Measurements from ENCODE around the gene ZNF385C. TPM values are rescaled to one million over a fixed set of nuclear protein-coding genes. Genes with fewer than 3 reads are reported as not detected.

ZNF385C gene
- total RNA-seq, 1 experiment from 2014 or later: 1.1 TPM

DNA sequence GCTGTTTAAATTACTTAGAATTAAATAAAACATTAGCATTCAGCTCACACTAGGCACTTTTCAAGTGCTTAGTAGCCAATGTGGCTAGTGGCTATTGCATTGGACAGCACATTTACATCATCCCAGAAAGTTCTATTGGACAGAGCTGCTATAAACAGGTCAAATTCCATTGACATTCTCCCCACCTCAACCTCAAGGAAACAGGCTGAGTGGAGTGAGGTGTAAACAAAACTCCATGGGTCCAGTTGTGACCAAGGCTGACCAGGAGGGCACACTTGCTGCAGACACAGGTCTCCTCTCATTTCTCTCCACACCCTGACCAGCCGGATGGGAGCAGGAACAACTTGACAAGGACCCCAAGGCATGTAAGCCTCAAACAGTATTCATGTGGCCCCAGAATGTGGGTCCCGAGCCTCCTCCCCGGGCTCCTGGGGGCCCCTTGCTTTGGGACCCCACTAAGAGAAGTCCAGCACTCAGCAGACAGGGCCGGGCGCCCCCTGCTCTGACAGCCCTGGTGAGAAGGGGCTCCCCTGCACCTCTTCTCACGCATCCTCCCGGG lies 48.4 kb downstream of the ZNF385C start:
- Histone ChIP-seq H3K4me2 (ENCODE audit: low read length) (peak overlapping the region; percentile 94), H3K9me3 (ENCODE audit: control insufficient read depth in 1 of 2, insufficient read depth in 1 of 2, low read depth in 1 of 2, low read length in 2 of 2) (no peaks in the 10 kb centered on the region), H2AFZ (ENCODE audit: low read depth, low read length, poor library complexity, severe bottlenecking) (peak overlapping the region; percentile 82), H3K9ac (ENCODE audit: low read length) (peak overlapping the region; percentile 65), H3K4me1 (ENCODE audit: control insufficient read depth in 1 of 2, insufficient read depth in 2 of 2, low read length in 2 of 2) (peaks cover 8 to 24% of the 10 kb centered on the region in 2 experiments; a peak in 3 of 4 replicates), H3K4me3 (replicated peaks in 1 of 2; ENCODE audit: low read depth in 1 of 2, low read length in 2 of 2) (peak overlapping the region; percentile 63 to 76), H3K36me3 (ENCODE audit: control insufficient read depth in 1 of 2, insufficient read depth in 2 of 2, low read length in 2 of 2) (no peaks in the 10 kb centered on the region), H3K27me3 (ENCODE audit: insufficient read depth, low read length) (peaks cover 11% of the 10 kb centered on the region; the same call in 1 of the 2 replicates), H3K27ac (ENCODE audit: low read depth, low read length) (peak overlapping the region; percentile 39; the same call in 1 of the 2 replicates), H3K79me2 (ENCODE audit: insufficient read depth, low read length) (no peaks in the 10 kb centered on the region), H3K9me2 (ENCODE audit: insufficient read depth) (no peaks in the 10 kb centered on the region), H4K20me1 (ENCODE audit: insufficient read depth) (no peaks in the 10 kb centered on the region)
- ATAC-seq (peak; percentile 49), DNase-seq (ENCODE audit: low read depth, low spot score) (no peak)
- RAD21 ChIA-PET (ENCODE audit: low non-redundant PET in 1 of 2, low total read pairs in 2 of 2, uncharacterized antibody in 2 of 2, unreplicated experiment in 2 of 2): no interaction called here
- no TSS peak for BruUV-seq (replicated peaks)
- intact Hi-C loops (cut with micrococcal nuclease): no loop called here
- POLR2A ChIA-PET: interaction anchor here (1.0 kb wide), 1 partner anchor 84 kb away, joined by 3 read pairs; no protein-coding TSS in a partner anchor
- CTCF ChIA-PET: interaction anchor here (1.3 kb wide), 1 partner anchor 21 kb away, joined by 3 read pairs; no protein-coding TSS in a partner anchor
- TF ChIP-seq POLR2A (IDR thresholded peaks at IDR 0.05; ENCODE audit: borderline replicate concordance, extremely low read depth, insufficient read depth, insufficient read length) (no peak), TCF7L2 (IDR thresholded peaks at IDR 0.05; ENCODE audit: borderline replicate concordance, extremely low read depth, insufficient read depth, insufficient read length) (no peak)

DNA sequence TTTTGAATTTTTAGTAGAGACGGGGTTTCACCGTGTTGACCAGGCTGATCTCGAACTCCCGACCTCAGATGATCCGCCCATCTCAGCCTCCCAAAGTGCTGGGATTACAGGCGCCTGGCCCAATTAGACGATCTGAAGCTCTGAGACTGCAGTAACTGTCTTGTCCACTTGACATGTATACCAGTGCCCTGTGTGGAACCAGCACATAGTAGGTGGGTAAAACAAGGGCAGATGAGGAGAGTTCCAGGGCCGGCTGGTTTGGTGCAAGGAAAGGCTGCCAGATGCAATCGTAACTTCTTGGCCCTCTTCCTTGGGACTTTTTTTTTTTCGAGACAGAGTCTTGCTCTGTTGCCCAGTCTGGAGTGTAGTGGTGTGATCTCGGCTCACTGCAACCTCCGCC lies 50.9 kb downstream of the ZNF385C start:
- H3K9me2 ChIP-seq (ENCODE audit: insufficient read depth): no peaks in the 10 kb centered on the region
- H3K9ac ChIP-seq (ENCODE audit: low read length): no peak overlapping the region
- H3K4me2 ChIP-seq (ENCODE audit: low read length): no peak overlapping the region
- ChIA-PET RAD21 (ENCODE audit: low non-redundant PET in 1 of 2, low total read pairs in 2 of 2, uncharacterized antibody in 2 of 2, unreplicated experiment in 2 of 2) (no interaction called here), POLR2A (no interaction called here), CTCF (no interaction called here)
- H4K20me1 ChIP-seq (ENCODE audit: insufficient read depth): no peaks in the 10 kb centered on the region
- ATAC-seq: no peak
- no peak overlapping the region for H3K4me3 ChIP-seq (replicated peaks in 1 of 2; ENCODE audit: low read depth in 1 of 2, low read length in 2 of 2)
- BruUV-seq (replicated peaks): no TSS peak
- H3K36me3 ChIP-seq (ENCODE audit: control insufficient read depth in 1 of 2, insufficient read depth in 2 of 2, low read length in 2 of 2): no peaks in the 10 kb centered on the region
- no peak for DNase-seq (ENCODE audit: low read depth, low spot score)
- no peaks in the 10 kb centered on the region for H3K27me3 ChIP-seq (ENCODE audit: insufficient read depth, low read length)
- H3K79me2 ChIP-seq (ENCODE audit: insufficient read depth, low read length): no peaks in the 10 kb centered on the region
- intact Hi-C loops (cut with micrococcal nuclease): no loop called here
- no peaks in the 10 kb centered on the region for H3K9me3 ChIP-seq (ENCODE audit: control insufficient read depth in 1 of 2, insufficient read depth in 1 of 2, low read depth in 1 of 2, low read length in 2 of 2)
- peaks cover 8 to 22% of the 10 kb centered on the region in 2 experiments; a peak in 3 of 4 replicates for H3K4me1 ChIP-seq (ENCODE audit: control insufficient read depth in 1 of 2, insufficient read depth in 2 of 2, low read length in 2 of 2)
- no peak overlapping the region for H2AFZ ChIP-seq (ENCODE audit: low read depth, low read length, poor library complexity, severe bottlenecking)
- H3K27ac ChIP-seq (ENCODE audit: low read depth, low read length): no peak overlapping the region
- no peak for TF ChIP-seq SP1 (IDR thresholded peaks at IDR 0.05; ENCODE audit: low read depth)
- no peak for TF ChIP-seq TCF7L2 (IDR thresholded peaks at IDR 0.05; ENCODE audit: borderline replicate concordance, extremely low read depth, insufficient read depth, insufficient read length)
- TF ChIP-seq EGR1 (IDR thresholded peaks at IDR 0.05; ENCODE audit: low read depth): no peak
- TF ChIP-seq EZH2phosphoT487 (IDR thresholded peaks at IDR 0.05; ENCODE audit: borderline replicate concordance): no peak
- TF ChIP-seq ELF1 (IDR thresholded peaks at IDR 0.05; ENCODE audit: borderline replicate concordance, low read depth): no peak
- no peak for TF ChIP-seq YY1 (IDR thresholded peaks at IDR 0.05; ENCODE audit: extremely low read depth, insufficient replicate concordance, low read depth, low read length)
- TF ChIP-seq RAD21 (IDR thresholded peaks at IDR 0.05; ENCODE audit: low read depth): no peak
- TF ChIP-seq CBX3 (IDR thresholded peaks at IDR 0.05; ENCODE audit: low read depth): no peak
- TF ChIP-seq, protein P1, sequence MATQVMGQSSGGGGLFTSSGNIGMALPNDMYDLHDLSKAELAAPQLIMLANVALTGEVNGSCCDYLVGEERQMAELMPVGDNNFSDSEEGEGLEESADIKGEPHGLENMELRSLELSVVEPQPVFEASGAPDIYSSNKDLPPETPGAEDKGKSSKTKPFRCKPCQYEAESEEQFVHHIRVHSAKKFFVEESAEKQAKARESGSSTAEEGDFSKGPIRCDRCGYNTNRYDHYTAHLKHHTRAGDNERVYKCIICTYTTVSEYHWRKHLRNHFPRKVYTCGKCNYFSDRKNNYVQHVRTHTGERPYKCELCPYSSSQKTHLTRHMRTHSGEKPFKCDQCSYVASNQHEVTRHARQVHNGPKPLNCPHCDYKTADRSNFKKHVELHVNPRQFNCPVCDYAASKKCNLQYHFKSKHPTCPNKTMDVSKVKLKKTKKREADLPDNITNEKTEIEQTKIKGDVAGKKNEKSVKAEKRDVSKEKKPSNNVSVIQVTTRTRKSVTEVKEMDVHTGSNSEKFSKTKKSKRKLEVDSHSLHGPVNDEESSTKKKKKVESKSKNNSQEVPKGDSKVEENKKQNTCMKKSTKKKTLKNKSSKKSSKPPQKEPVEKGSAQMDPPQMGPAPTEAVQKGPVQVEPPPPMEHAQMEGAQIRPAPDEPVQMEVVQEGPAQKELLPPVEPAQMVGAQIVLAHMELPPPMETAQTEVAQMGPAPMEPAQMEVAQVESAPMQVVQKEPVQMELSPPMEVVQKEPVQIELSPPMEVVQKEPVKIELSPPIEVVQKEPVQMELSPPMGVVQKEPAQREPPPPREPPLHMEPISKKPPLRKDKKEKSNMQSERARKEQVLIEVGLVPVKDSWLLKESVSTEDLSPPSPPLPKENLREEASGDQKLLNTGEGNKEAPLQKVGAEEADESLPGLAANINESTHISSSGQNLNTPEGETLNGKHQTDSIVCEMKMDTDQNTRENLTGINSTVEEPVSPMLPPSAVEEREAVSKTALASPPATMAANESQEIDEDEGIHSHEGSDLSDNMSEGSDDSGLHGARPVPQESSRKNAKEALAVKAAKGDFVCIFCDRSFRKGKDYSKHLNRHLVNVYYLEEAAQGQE (IDR thresholded peaks at IDR 0.05; ENCODE audit: low read depth): no peak
- TF ChIP-seq ZNF274 (IDR thresholded peaks at IDR 0.05; ENCODE audit: low read depth, low read length): no peak
- TF ChIP-seq, protein P2, sequence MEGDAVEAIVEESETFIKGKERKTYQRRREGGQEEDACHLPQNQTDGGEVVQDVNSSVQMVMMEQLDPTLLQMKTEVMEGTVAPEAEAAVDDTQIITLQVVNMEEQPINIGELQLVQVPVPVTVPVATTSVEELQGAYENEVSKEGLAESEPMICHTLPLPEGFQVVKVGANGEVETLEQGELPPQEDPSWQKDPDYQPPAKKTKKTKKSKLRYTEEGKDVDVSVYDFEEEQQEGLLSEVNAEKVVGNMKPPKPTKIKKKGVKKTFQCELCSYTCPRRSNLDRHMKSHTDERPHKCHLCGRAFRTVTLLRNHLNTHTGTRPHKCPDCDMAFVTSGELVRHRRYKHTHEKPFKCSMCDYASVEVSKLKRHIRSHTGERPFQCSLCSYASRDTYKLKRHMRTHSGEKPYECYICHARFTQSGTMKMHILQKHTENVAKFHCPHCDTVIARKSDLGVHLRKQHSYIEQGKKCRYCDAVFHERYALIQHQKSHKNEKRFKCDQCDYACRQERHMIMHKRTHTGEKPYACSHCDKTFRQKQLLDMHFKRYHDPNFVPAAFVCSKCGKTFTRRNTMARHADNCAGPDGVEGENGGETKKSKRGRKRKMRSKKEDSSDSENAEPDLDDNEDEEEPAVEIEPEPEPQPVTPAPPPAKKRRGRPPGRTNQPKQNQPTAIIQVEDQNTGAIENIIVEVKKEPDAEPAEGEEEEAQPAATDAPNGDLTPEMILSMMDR (IDR thresholded peaks at IDR 0.05 in 2 of 3, conservative IDR thresholded peaks at IDR 0.05 in 1 of 3; ENCODE audit: borderline replicate concordance in 1 of 3, insufficient read depth in 1 of 3, low read depth in 2 of 3, low read length in 2 of 3): no peak
